Testis (tissue), 3 donors: Measurements from ENCODE around the gene WDR19. TPM values are rescaled to one million over a fixed set of nuclear protein-coding genes. Genes with fewer than 3 reads are reported as not detected.

Source experiments
- DNase-seq: peaks from one replicate; pipeline ENCODE4 v3.0.0-alpha.2; 2019
- H3K27ac ChIP-seq, 2 donors: fragments of 200-600 bp; sonication (generic); one replicate each; pipeline ENCODE4 v1.5.1; 2019
- H3K27me3 ChIP-seq: fragments of 200-600 bp; sonication (generic); one replicate; pipeline ENCODE4 v1.5.1; 2019
- H3K36me3 ChIP-seq: fragments of 200-600 bp; sonication (generic); one replicate; pipeline ENCODE4 v1.5.1; 2017; ENCODE audit warnings: low read depth; ENCODE audit errors: missing control alignments
- H3K4me1 ChIP-seq: fragments of 200-600 bp; sonication (generic); one replicate; pipeline ENCODE4 v1.5.1; 2019
- H3K4me3 ChIP-seq, 2 donors: fragments of 200-600 bp; sonication (generic); one replicate each; pipeline ENCODE4 v1.5.1; 2017 to 2019
- H3K9me3 ChIP-seq: fragments of 200-600 bp; sonication (generic); one replicate; pipeline ENCODE4 v1.5.1; 2017
- POLR2A ChIP-seq: fragments of 450-650 bp; IDR thresholded peaks from one replicate; pipeline ENCODE4 v1.6.1; 2017; ENCODE audit warnings: antibody characterized with exemption, mild to moderate bottlenecking, moderate library complexity
- WGBS, 2 donors: methylation state at CpG; one replicate each; pipeline ENCODE4 v1.1.5; 2018; 5-methylcytosine and 5-hydroxymethylcytosine counted together
- intact Hi-C: fragments of 100-400 bp; cut with DNase I; formaldehyde crosslinking; loops from one replicate; pipeline ENCODE4 v1.15.1; 2023; ENCODE audit warnings: low total_unique reads
- polyA plus RNA-seq: library from polyadenylated mRNA; stranded (reverse); fragments of 350-450 nt; fragmentation: Illumina TruSeq; extraction: RNeasy Lipid Tissue Mini Kit (QIAGEN cat#74804); gene quantifications from one replicate; pipeline ENCODE4 v1.2.3, GENCODE V29; 2014; ENCODE audit warnings: low read depth, low replicate concordance; ENCODE audit not compliant: insufficient read depth
- total RNA-seq, 2 donors: library from RNA; depleted of rRNA; stranded (reverse); fragments of >200 nt; gene quantifications; one replicate each; pipeline ENCODE4 v1.2.3, GENCODE V29; 2016
- TF ChIP-seq, protein P1 (sequence below), 3 experiments: fragments of 450-650 bp in 2 of 3; fragments of 200-600 bp in 1 of 3; sonication (generic) in 1 of 3; IDR thresholded peaks; one replicate each; pipeline ENCODE4 v1.5.1; 2016 to 2019; ENCODE audit warnings: antibody characterized with exemption in 3 of 3, mild to moderate bottlenecking in 2 of 3, moderate library complexity in 1 of 3

Gene WDR19
- total and polyA plus RNA-seq, 3 donors from 2014 or later: 44.6 to 56.5 (median 49.3) TPM

DNA sequence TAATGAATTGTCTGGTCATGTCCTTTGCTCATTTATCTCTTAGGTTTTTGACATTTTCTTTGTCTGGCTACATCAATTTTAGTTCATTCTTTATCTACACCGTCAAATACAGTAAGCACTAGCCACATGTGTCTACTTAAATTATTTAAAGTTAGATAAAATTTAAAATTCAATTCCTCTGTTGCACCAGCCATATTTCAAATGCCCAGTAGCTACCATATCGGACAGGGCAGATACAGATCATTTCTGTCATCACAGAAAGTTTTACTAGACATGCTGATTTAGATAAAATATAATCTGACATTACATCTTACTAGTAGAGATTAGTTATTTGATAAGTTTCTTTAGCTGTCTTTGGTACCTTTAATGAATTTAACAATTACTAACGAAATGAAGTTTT is 61.1 kb downstream of the WDR19 start:
- Histone ChIP-seq H3K4me1 (no peaks in the 10 kb centered on the region), H3K36me3 (no peaks in the 10 kb centered on the region), H3K27me3 (no peaks in the 10 kb centered on the region), H3K27ac (no peak overlapping the region), H3K4me3 (no peak overlapping the region), H3K9me3 (no peaks in the 10 kb centered on the region)
- WGBS, 2 donors: 90 to 95% methylated on average over 3 of the region's 3 CpGs
- intact Hi-C loops: no loop called here
- DNase-seq: no peak
- TF ChIP-seq POLR2A: no peak
- TF ChIP-seq, protein P1, sequence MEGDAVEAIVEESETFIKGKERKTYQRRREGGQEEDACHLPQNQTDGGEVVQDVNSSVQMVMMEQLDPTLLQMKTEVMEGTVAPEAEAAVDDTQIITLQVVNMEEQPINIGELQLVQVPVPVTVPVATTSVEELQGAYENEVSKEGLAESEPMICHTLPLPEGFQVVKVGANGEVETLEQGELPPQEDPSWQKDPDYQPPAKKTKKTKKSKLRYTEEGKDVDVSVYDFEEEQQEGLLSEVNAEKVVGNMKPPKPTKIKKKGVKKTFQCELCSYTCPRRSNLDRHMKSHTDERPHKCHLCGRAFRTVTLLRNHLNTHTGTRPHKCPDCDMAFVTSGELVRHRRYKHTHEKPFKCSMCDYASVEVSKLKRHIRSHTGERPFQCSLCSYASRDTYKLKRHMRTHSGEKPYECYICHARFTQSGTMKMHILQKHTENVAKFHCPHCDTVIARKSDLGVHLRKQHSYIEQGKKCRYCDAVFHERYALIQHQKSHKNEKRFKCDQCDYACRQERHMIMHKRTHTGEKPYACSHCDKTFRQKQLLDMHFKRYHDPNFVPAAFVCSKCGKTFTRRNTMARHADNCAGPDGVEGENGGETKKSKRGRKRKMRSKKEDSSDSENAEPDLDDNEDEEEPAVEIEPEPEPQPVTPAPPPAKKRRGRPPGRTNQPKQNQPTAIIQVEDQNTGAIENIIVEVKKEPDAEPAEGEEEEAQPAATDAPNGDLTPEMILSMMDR (IDR thresholded peaks at IDR 0.05): no peak

DNA sequence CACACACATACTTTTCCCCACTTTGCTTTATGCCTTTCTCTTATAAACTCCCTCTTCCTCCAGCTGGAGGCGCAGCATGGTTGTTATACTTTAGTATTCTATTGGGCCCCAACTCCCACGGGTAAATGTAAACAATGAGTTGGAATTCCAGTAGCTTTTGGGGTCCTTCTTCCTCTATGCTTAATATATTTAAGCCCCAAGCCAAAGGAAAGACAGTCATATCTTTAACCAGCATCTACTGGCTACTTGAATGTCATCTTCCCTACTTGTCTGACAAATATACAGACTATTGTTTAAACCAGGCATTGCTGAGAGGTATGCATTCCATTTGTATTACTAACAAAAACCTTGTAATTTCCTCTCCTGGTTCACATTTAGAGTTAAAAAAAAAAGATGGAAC is 72.9 kb downstream of the WDR19 start:
- intact Hi-C loops: no loop called here
- H3K9me3 ChIP-seq: no peaks in the 10 kb centered on the region
- no peaks in the 10 kb centered on the region for H3K4me1 ChIP-seq
- H3K36me3 ChIP-seq: no peaks in the 10 kb centered on the region
- TF ChIP-seq POLR2A: no peak
- TF ChIP-seq, protein P1 (IDR thresholded peaks at IDR 0.05): no peak
- H3K27me3 ChIP-seq: no peaks in the 10 kb centered on the region
- no peak overlapping the region for H3K27ac ChIP-seq
- DNase-seq: no peak
- no peak overlapping the region for H3K4me3 ChIP-seq
- 69 to 70% methylated on average over 2 of the region's 2 CpGs for WGBS, 2 donors

DNA sequence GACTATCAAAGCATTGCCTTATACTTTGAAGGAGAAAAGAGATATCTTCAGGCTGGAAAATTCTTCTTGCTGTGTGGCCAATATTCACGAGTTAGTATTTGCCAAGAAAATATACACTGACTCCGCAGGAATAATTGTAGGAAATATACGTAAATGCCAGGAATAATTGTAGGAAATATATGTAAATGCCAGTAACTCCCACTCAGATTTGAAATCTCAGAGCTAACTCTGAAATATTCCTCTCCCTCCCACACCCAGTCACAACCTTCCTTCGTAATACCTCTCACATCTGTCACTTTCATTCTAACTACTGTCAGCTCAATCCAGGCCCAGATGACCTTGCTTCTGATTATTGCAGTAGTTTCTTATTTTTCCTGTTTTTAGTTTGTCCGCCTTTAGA is 73.5 kb downstream of the WDR19 start:
- H3K9me3 ChIP-seq: no peaks in the 10 kb centered on the region
- H3K27me3 ChIP-seq: no peaks in the 10 kb centered on the region
- no peaks in the 10 kb centered on the region for H3K4me1 ChIP-seq
- WGBS, 2 donors: 78 to 82% methylated on average over 5 of the region's 5 CpGs
- no peak for DNase-seq
- intact Hi-C loops: no loop called here
- H3K36me3 ChIP-seq: no peaks in the 10 kb centered on the region
- H3K27ac ChIP-seq: no peak overlapping the region
- no peak for TF ChIP-seq POLR2A
- TF ChIP-seq, protein P1 (IDR thresholded peaks at IDR 0.05): no peak
- no peak overlapping the region for H3K4me3 ChIP-seq

DNA sequence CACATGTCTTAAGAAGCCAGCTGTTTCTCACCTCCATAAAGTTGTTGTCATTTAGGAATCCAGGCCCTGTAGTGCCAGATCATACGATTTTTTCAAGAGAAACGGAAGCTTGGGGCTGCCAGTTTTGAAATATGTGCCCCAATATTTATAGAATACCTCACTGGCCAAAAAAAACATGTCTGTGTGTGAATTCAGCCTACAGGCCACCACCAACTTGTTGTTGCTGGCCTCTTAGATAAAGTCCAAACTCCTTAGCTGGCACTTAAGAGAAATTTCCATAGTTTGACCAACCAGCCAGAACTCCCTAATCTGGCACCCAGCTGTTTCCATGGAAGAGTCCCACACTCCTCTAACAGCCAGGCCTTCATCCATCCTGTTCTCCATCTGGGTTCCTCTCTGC is 74.1 kb downstream of the WDR19 start:
- Histone ChIP-seq H3K4me3 (no peak overlapping the region), H3K36me3 (no peaks in the 10 kb centered on the region), H3K4me1 (no peaks in the 10 kb centered on the region), H3K27ac (no peak overlapping the region), H3K27me3 (no peaks in the 10 kb centered on the region), H3K9me3 (no peaks in the 10 kb centered on the region)
- intact Hi-C loops: no loop called here
- 69 to 75% methylated on average over 2 of the region's 2 CpGs for WGBS, 2 donors
- DNase-seq: no peak
- TF ChIP-seq, protein P1 (IDR thresholded peaks at IDR 0.05): no peak
- TF ChIP-seq POLR2A: no peak

DNA sequence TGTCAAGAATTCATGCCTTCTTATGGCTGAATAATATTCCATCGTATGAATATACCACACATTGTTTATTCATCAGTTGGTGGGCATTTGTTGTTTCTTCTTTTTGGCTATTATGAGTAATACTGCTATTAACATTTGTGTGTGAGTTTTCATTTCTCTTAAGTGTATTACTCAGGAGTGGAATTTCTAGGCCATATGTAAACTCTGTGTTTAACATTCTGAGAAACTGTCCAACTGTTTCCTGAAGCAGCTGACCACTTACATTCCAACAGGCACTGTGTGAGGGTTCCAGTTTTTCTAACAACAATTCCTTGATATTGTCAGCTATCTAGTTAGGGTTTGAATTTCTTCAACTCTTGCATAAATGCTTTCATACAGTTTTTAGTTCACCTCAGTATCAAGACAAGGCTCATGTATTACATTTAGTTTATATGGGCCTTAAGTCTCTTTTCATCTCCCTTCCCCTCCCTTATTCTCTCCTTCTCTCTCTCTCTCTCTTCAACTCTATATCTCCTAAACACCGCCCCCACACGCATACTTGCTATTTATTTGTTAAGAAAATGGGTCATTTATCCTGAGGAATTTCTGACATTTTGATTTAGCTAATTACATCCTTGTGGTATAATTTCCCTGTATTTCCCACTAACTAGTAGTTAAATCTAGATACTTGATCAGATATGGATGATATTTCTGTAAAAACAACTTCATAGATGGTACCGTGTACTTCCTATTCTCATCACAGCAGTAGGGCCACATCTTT is 77.4 kb downstream of the WDR19 start:
- no peak overlapping the region for H3K4me3 ChIP-seq
- 94 to 96% methylated on average over 4 of the region's 4 CpGs for WGBS, 2 donors
- DNase-seq: no peak
- no peaks in the 10 kb centered on the region for H3K36me3 ChIP-seq
- H3K27ac ChIP-seq: no peak overlapping the region
- intact Hi-C loops: no loop called here
- no peaks in the 10 kb centered on the region for H3K9me3 ChIP-seq
- H3K4me1 ChIP-seq: no peaks in the 10 kb centered on the region
- TF ChIP-seq POLR2A: no peak
- TF ChIP-seq, protein P1 (IDR thresholded peaks at IDR 0.05): no peak
- no peaks in the 10 kb centered on the region for H3K27me3 ChIP-seq
